GM12878 (cell line): Measurements from ENCODE around the gene BLNK. TPM values are rescaled to one million over a fixed set of nuclear protein-coding genes. Genes with fewer than 3 reads are reported as not detected.

Experiments used
- ATAC-seq: fragments of 200-7000 bp; cut with Tn5 transposase; 3 replicates; pipeline ENCODE4 v1.9.1; 2020; ENCODE audit warnings: mild to moderate bottlenecking, moderate library complexity
- BruUV-seq: library from RNA; stranded (reverse); fragments of 400-500 nt; replicated peaks from 2 replicates; lab custom pipeline; 2021; lab: Mats Ljungman, UMichigan
- CTCF ChIA-PET: fragments of 300-600 bp; sonication (Branson Sonifier 250); formaldehyde crosslinking; extraction: SDS; loops from one replicate; lab custom pipeline; 2021; ENCODE audit warnings: inconsistent platforms; lab: Yijun Ruan, JAX
- POLR2A ChIA-PET: fragments of 350-600 bp; formaldehyde crosslinking; extraction: SDS; loops from one replicate; lab custom pipeline; 2021; ENCODE audit warnings: inconsistent platforms; lab: Charles Lee
- RAD21 ChIA-PET: fragments of 300-600 bp; sonication (Branson Sonifier 250); formaldehyde crosslinking; loops from one replicate; lab custom pipeline; 2023; ENCODE audit warnings: antibody characterized with exemption; ENCODE audit not compliant: unreplicated experiment; lab: Charles Lee
- SMC1A ChIA-PET: fragments of 300-600 bp; sonication (Branson Sonifier 250); formaldehyde crosslinking; loops from one replicate; lab custom pipeline; 2023; ENCODE audit not compliant: unreplicated experiment, uncharacterized antibody; lab: Charles Lee
- DNase-seq: peaks from one replicate; pipeline ENCODE4 v3.0.0-alpha.2; 2011; ENCODE audit warnings: low read depth, low spot score
- FAIRE-seq: peaks from 3 replicates; lab custom pipeline; 2011; peaks lifted over from hg19 to GRCh38; lab: Jason Lieb, UNC
- H2AFZ ChIP-seq: 2 replicates; pipeline ENCODE4 v1.6.0; 2011; ENCODE audit warnings: low read depth, low read length, control low read depth; ENCODE audit not compliant: control insufficient read depth
- H3K27ac ChIP-seq: 2 replicates; pipeline ENCODE4 v1.5.1; 2011; ENCODE audit warnings: control low read depth; ENCODE audit not compliant: control insufficient read depth, insufficient read depth
- H3K27me3 ChIP-seq, 2 experiments: replicated peaks in 1 of 2; 2 replicates each; pipeline versions ENCODE4 v1.6.0 to v1.6.1; 2011; ENCODE audit warnings: low read length in 1 of 2; ENCODE audit not compliant: control insufficient read depth in 2 of 2, insufficient read depth in 2 of 2
- H3K36me3 ChIP-seq, 2 experiments: 2 replicates each; pipeline ENCODE4 v1.5.1; 2011; ENCODE audit warnings: low read length in 1 of 2; ENCODE audit not compliant: control insufficient read depth in 2 of 2, insufficient read depth in 2 of 2
- H3K4me1 ChIP-seq: 2 replicates; pipeline ENCODE4 v1.6.1; 2011; ENCODE audit warnings: mild to moderate bottlenecking, low read length, moderate library complexity, mixed read lengths; ENCODE audit not compliant: control insufficient read depth, insufficient read depth
- H3K4me2 ChIP-seq: 2 replicates; pipeline ENCODE4 v1.6.0; 2011; ENCODE audit warnings: control low read depth; ENCODE audit not compliant: control insufficient read depth, insufficient read depth
- H3K4me3 ChIP-seq: fragments of 200-600 bp; sonication (generic); 2 replicates; pipeline ENCODE4 v1.5.1; 2016
- H3K79me2 ChIP-seq: 2 replicates; pipeline ENCODE4 v1.6.0; 2011; ENCODE audit warnings: low read length; ENCODE audit not compliant: control insufficient read depth, insufficient read depth
- H3K9ac ChIP-seq: 2 replicates; pipeline ENCODE4 v1.8.0; 2011; ENCODE audit warnings: low read length, control low read depth, mixed read lengths; ENCODE audit not compliant: control insufficient read depth, insufficient read depth
- H3K9me3 ChIP-seq: replicated peaks from 3 replicates; pipeline ENCODE4 v1.5.1; 2011; ENCODE audit warnings: mild to moderate bottlenecking, low read length; ENCODE audit not compliant: control insufficient read depth, insufficient read depth
- H4K20me1 ChIP-seq: 2 replicates; pipeline ENCODE4 v1.6.0; 2011; ENCODE audit not compliant: control insufficient read depth, insufficient read depth
- BCL3 ChIP-seq: IDR thresholded peaks from 2 replicates; pipeline ENCODE4 v1.6.1; 2011; ENCODE audit warnings: borderline replicate concordance, low read depth, mild to moderate bottlenecking, moderate library complexity, low read length; ENCODE audit not compliant: insufficient read depth, poor library complexity, severe bottlenecking
- BHLHE40 ChIP-seq, 2 experiments: fragments of 450-650 bp in 1 of 2; IDR thresholded peaks; 2 replicates each; pipeline ENCODE4 v1.6.1; 2011 to 2017; ENCODE audit warnings: low read depth in 2 of 2, borderline replicate concordance in 1 of 2, improper control_type of control experiment in 1 of 2, low read length in 1 of 2, mild to moderate bottlenecking in 1 of 2
- CHD4 ChIP-seq: fragments of 200-600 bp; sonication (generic); IDR thresholded peaks from 2 replicates; pipeline ENCODE4 v1.6.1; 2016; ENCODE audit warnings: mild to moderate bottlenecking
- CREB1 ChIP-seq: IDR thresholded peaks from 2 replicates; pipeline ENCODE4 v1.6.1; 2012; ENCODE audit warnings: low read depth, mild to moderate bottlenecking, inconsistent platforms
- EGR1 ChIP-seq, 2 experiments: IDR thresholded peaks; 1 replicate in 1 of 2; 2 replicates in 1 of 2; pipeline ENCODE4 v1.6.1; 2011 to 2012; ENCODE audit warnings: low read depth in 2 of 2, low read length in 2 of 2, borderline replicate concordance in 1 of 2, mild to moderate bottlenecking in 1 of 2, moderate library complexity in 1 of 2
- KDM1A ChIP-seq: fragments of 200-600 bp; sonication (generic); IDR thresholded peaks from 2 replicates; pipeline ENCODE4 v1.6.1; 2016; ENCODE audit warnings: borderline replicate concordance
- NFIC ChIP-seq: IDR thresholded peaks from 2 replicates; pipeline ENCODE4 v1.6.1; 2012; ENCODE audit warnings: low read depth, mild to moderate bottlenecking, inconsistent platforms, low read length, moderate library complexity
- NR2C2 ChIP-seq: IDR thresholded peaks from 2 replicates; pipeline ENCODE4 v1.6.1; 2011; ENCODE audit warnings: borderline replicate concordance, low read depth; ENCODE audit not compliant: control insufficient read depth, insufficient read length
- SREBF1 ChIP-seq: IDR thresholded peaks from 2 replicates; pipeline ENCODE4 v1.6.1; 2012; ENCODE audit warnings: mild to moderate bottlenecking, low read length
- TCF3 ChIP-seq: IDR thresholded peaks from 2 replicates; pipeline ENCODE4 v1.6.1; 2012; ENCODE audit warnings: low read depth, mild to moderate bottlenecking, low read length, borderline replicate concordance; ENCODE audit not compliant: insufficient read depth
- YBX1 ChIP-seq: fragments of 450-650 bp; IDR thresholded peaks from 2 replicates; pipeline ENCODE4 v1.6.1; 2016; ENCODE audit warnings: antibody characterized with exemption
- ZBTB4 ChIP-seq: fragments of 450-650 bp; formaldehyde crosslinking; IDR thresholded peaks from 2 replicates; pipeline ENCODE4 v1.4.0; 2022; ENCODE audit warnings: mild to moderate bottlenecking, moderate library complexity
- WGBS: methylation state at CpG from one replicate; pipeline ENCODE4 v1.1.6; 2016; ENCODE audit warnings: low lambda C conversion rate; ENCODE audit not compliant: insufficient replicate concordance, insufficient coverage; ENCODE audit errors: missing lambda C conversion rate; 5-methylcytosine and 5-hydroxymethylcytosine counted together
- in situ Hi-C: fragments of 300-500 bp; cut with MboI; formaldehyde crosslinking; loops from 9 replicates; pipeline ENCODE4 v1.14.3; 2018; ENCODE audit warnings: mixed read lengths
- intact Hi-C: fragments of 100-400 bp; cut with micrococcal nuclease; formaldehyde crosslinking; loops from one replicate; pipeline ENCODE4 v1.14.2; 2022; ENCODE audit not compliant: unreplicated experiment
- polyA plus RNA-seq, 11 experiments: library from polyadenylated mRNA; depleted of rRNA in 4 of 11; unstranded in 6 of 11; stranded (reverse) in 5 of 11; fragments of >200 nt; fragmentation: Nextera tagmentation in 4 of 11; fragmentation: Illumina TruSeq in 1 of 11; extraction: Ambion mirVana in 4 of 11; extraction: Trizol in 1 of 11; gene quantifications; 1 replicate in 1 of 11; 2 replicates in 10 of 11; pipeline versions ENCODE4 v1.2.1 to v1.2.3, GENCODE V29; 2011 to 2016; ENCODE audit warnings: inconsistent platforms in 2 of 11, missing spikeins in 2 of 11, low read depth in 1 of 11
- total RNA-seq, 4 experiments: library from RNA; depleted of rRNA in 3 of 4; stranded (reverse); fragments of >200 nt in 3 of 4; fragmentation: Illumina TruSeq in 1 of 4; extraction: Trizol in 1 of 4; gene quantifications; 2 replicates each; pipeline versions ENCODE4 v1.2.1 to v1.2.3, GENCODE V29; 2013 to 2021
- TF ChIP-seq, protein P1 (sequence below): fragments of 450-650 bp; IDR thresholded peaks from 2 replicates; pipeline ENCODE4 v1.6.1; 2017; ENCODE audit warnings: mild to moderate bottlenecking, low read depth, inconsistent platforms; ENCODE audit not compliant: poor library complexity, severe bottlenecking
- TF ChIP-seq, protein P2 (sequence below): IDR thresholded peaks from 2 replicates; pipeline ENCODE4 v1.6.1; 2012; ENCODE audit warnings: low read depth, low read length, improper control_type of control experiment

Gene BLNK
- total and polyA plus RNA-seq, 10 of the 15 experiments (the other 5 are each of a cell fraction or from before 2014, with no cell fraction given): 79.5 to 201 (median 139) TPM

- POLR2A ChIA-PET: interaction anchor here (1.2 kb wide), 1 partner anchor 11 kb away, joined by 3 read pairs; no protein-coding TSS in a partner anchor
- Histone ChIP-seq H3K79me2 (peaks cover 3% of the 10 kb centered on the region; the same call in 1 of the 2 replicates), H3K27me3 (no peaks in the 10 kb centered on the region), H3K27ac (no peak overlapping the region), H3K4me3 (no peak overlapping the region), H3K36me3 (no peaks in the 10 kb centered on the region), H3K4me2 (no peak overlapping the region), H2AFZ (no peak overlapping the region), H3K9ac (no peak overlapping the region), H3K4me1 (peaks cover 12% of the 10 kb centered on the region), H4K20me1 (no peaks in the 10 kb centered on the region), H3K9me3 (no peaks in the 10 kb centered on the region; the same call in 2 of the 3 replicates)
- FAIRE-seq (no peak), ATAC-seq (no peak), DNase-seq (no peak)
- SMC1A ChIA-PET: interaction anchor here (0.6 to 1.7 kb wide), 6 partner anchors 9 to 155 kb away, joined by 3 to 10 read pairs (median 6); partner anchors contain the start of gene BLNK
- CTCF ChIA-PET: interaction anchor here (0.9 to 1.8 kb wide), 2 partner anchors 17 to 52 kb away, joined by 4 to 9 read pairs; no protein-coding TSS in a partner anchor
- BruUV-seq: no TSS peak
- RAD21 ChIA-PET: interaction anchor here (1.1 kb wide), 1 partner anchor 9 kb away, joined by 5 read pairs; no protein-coding TSS in a partner anchor
- WGBS: 98% methylated on average over 3 of the region's 3 CpGs
- in situ Hi-C loops (no loop called here), intact Hi-C loops (no loop called here)
- TF ChIP-seq TCF3 (no peak), YBX1 (no peak), NR2C2 (no peak), BCL3 (no peak), KDM1A (no peak), EGR1 (IDR thresholded peaks at IDR 0.05; ENCODE audit: borderline replicate concordance in 1 of 2, low read depth in 2 of 2, low read length in 2 of 2) (no peak), CHD4 (no peak), SREBF1 (no peak), ZBTB4 (CRISPR knock-in tag) (no peak), NFIC (no peak), CREB1 (no peak), BHLHE40 (IDR thresholded peaks at IDR 0.05; ENCODE audit: borderline replicate concordance in 1 of 2, low read depth in 2 of 2, low read length in 1 of 2) (no peak)
- TF ChIP-seq, protein P1, sequence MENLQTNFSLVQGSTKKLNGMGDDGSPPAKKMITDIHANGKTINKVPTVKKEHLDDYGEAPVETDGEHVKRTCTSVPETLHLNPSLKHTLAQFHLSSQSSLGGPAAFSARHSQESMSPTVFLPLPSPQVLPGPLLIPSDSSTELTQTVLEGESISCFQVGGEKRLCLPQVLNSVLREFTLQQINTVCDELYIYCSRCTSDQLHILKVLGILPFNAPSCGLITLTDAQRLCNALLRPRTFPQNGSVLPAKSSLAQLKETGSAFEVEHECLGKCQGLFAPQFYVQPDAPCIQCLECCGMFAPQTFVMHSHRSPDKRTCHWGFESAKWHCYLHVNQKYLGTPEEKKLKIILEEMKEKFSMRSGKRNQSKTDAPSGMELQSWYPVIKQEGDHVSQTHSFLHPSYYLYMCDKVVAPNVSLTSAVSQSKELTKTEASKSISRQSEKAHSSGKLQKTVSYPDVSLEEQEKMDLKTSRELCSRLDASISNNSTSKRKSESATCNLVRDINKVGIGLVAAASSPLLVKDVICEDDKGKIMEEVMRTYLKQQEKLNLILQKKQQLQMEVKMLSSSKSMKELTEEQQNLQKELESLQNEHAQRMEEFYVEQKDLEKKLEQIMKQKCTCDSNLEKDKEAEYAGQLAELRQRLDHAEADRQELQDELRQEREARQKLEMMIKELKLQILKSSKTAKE: no peak
- TF ChIP-seq, protein P2, sequence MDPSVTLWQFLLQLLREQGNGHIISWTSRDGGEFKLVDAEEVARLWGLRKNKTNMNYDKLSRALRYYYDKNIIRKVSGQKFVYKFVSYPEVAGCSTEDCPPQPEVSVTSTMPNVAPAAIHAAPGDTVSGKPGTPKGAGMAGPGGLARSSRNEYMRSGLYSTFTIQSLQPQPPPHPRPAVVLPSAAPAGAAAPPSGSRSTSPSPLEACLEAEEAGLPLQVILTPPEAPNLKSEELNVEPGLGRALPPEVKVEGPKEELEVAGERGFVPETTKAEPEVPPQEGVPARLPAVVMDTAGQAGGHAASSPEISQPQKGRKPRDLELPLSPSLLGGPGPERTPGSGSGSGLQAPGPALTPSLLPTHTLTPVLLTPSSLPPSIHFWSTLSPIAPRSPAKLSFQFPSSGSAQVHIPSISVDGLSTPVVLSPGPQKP: no peak
Measured at GRCh38 chr10:96281444-96282029, 10.2 kb upstream of the BLNK start.
